Naive thymus-derived CD4-positive, alpha-beta T cell (primary cell): ENCODE measurements around the gene CCDC88C. TPM values are rescaled to one million over a fixed set of nuclear protein-coding genes. Genes with fewer than 3 reads are reported as not detected.

Source experiments
- ATAC-seq: fragments of 150-1000 bp; cut with Tn5 transposase; 2 replicates; pipeline ENCODE4 v1.10.0; 2021; ENCODE audit warnings: mild to moderate bottlenecking, moderate library complexity
- CTCF ChIA-PET: fragments of 350-600 bp; sonication (Branson Sonifier 250); formaldehyde crosslinking; loops from one replicate; lab custom pipeline; 2021; ENCODE audit warnings: antibody characterized with exemption; lab: Charles Lee
- POLR2A ChIA-PET: fragments of 350-600 bp; sonication (Branson Sonifier 250); formaldehyde crosslinking; loops from one replicate; lab custom pipeline; 2021; ENCODE audit warnings: antibody characterized with exemption, inconsistent platforms; lab: Charles Lee
- DNase-seq, 9 donors: peaks; one replicate each; pipeline versions ENCODE4 v3.0.0 to v3.0.0-alpha.2; 2020 to 2022; ENCODE audit warnings: mixed read lengths in 1 of 9
- H3K27ac ChIP-seq: one replicate; pipeline ENCODE4 v1.7.0; 2013; ENCODE audit warnings: mild to moderate bottlenecking, low read depth, low read length, moderate library complexity
- H3K27me3 ChIP-seq, 2 donors: one replicate each; pipeline ENCODE4 v1.7.0; 2013; ENCODE audit warnings: low read length in 2 of 2, mild to moderate bottlenecking in 2 of 2, moderate library complexity in 2 of 2; ENCODE audit not compliant: control insufficient read depth in 2 of 2, insufficient read depth in 2 of 2
- H3K36me3 ChIP-seq, 3 experiments: 1 replicate in 2 of 3; 2 replicates in 1 of 3; pipeline ENCODE4 v1.7.0; 2013; ENCODE audit warnings: low read length in 3 of 3, mild to moderate bottlenecking in 3 of 3, moderate library complexity in 1 of 3; ENCODE audit not compliant: insufficient read depth in 3 of 3, control insufficient read depth in 2 of 3
- H3K4me1 ChIP-seq, 2 donors: one replicate each; pipeline ENCODE4 v1.7.0; 2013; ENCODE audit warnings: low read length in 2 of 2, mild to moderate bottlenecking in 2 of 2, moderate library complexity in 1 of 2; ENCODE audit not compliant: control insufficient read depth in 2 of 2, insufficient read depth in 2 of 2
- H3K4me3 ChIP-seq: 2 replicates; pipeline ENCODE4 v1.7.0; 2013; ENCODE audit warnings: mild to moderate bottlenecking, low read length
- H3K9me3 ChIP-seq, 3 experiments: 1 replicate in 2 of 3; 2 replicates in 1 of 3; pipeline ENCODE4 v1.7.0; 2013; ENCODE audit warnings: low read length in 3 of 3; ENCODE audit not compliant: control insufficient read depth in 2 of 3
- H3K27ac Mint-ChIP-seq, 9 donors: one replicate each; pipeline ENCODE4 v1.8.0; 2020 to 2022; ENCODE audit warnings: mixed read lengths in 9 of 9, mild to moderate bottlenecking in 8 of 9, moderate library complexity in 5 of 9, inconsistent platforms in 2 of 9
- H3K27me3 Mint-ChIP-seq, 5 donors: one replicate each; pipeline ENCODE4 v1.8.0; 2021 to 2022; ENCODE audit warnings: mixed read lengths in 5 of 5, mild to moderate bottlenecking in 1 of 5
- H3K36me3 Mint-ChIP-seq, 5 donors: one replicate each; pipeline ENCODE4 v1.8.0; 2020 to 2022; ENCODE audit warnings: mixed read lengths in 5 of 5, mild to moderate bottlenecking in 3 of 5, inconsistent platforms in 1 of 5
- H3K4me1 Mint-ChIP-seq, 7 donors: one replicate each; pipeline ENCODE4 v1.8.0; 2020 to 2022; ENCODE audit warnings: mixed read lengths in 7 of 7, mild to moderate bottlenecking in 3 of 7, inconsistent platforms in 1 of 7
- H3K4me3 Mint-ChIP-seq, 10 donors: one replicate each; pipeline ENCODE4 v1.8.0; 2020 to 2022; ENCODE audit warnings: mild to moderate bottlenecking in 10 of 10, mixed read lengths in 10 of 10, moderate library complexity in 6 of 10, inconsistent platforms in 2 of 10
- H3K9me3 Mint-ChIP-seq, 11 donors: one replicate each; pipeline ENCODE4 v1.8.0; 2020 to 2022; ENCODE audit warnings: mixed read lengths in 11 of 11, mild to moderate bottlenecking in 4 of 11, inconsistent platforms in 1 of 11, moderate library complexity in 1 of 11
- intact Hi-C, 2 donors: fragments of 100-400 bp; cut with micrococcal nuclease; formaldehyde crosslinking; loops; one replicate each; pipeline ENCODE4 v1.15.1; 2023
- polyA plus RNA-seq, 2 donors: library from polyadenylated mRNA; unstranded; fragments of 300-500 nt; fragmentation: Illumina TruSeq; gene quantifications; one replicate each; pipeline ENCODE4 v1.2.3, GENCODE V29; 2021
- total RNA-seq, 6 experiments: library from RNA in 5 of 6; stranded (reverse) in 5 of 6; gene quantifications; 1 replicate in 5 of 6; 2 replicates in 1 of 6; pipeline ENCODE4 v1.2.3 and lab custom pipeline; 2021 to 2026

The CCDC88C gene
- total and polyA plus RNA-seq, 7 experiments from 2014 or later, result 23.6 to 324 (median 274) TPM

GRCh38 chr14:91332171-91332985, 85.2 kb downstream of the CCDC88C start:
- Histone ChIP-seq H3K36me3 (peaks cover 17 to 83% (median 20%) of the 10 kb centered on the region in 3 experiments), H3K4me1 (peaks cover 17 to 49% of the 10 kb centered on the region in 2 donors), H3K27me3 (no peaks in the 10 kb centered on the region), H3K4me3 (no peak overlapping the region), H3K9me3 (no peaks in the 10 kb centered on the region), H3K27ac (peak overlapping the region; percentile 81)
- no peak for DNase-seq
- Mint-ChIP-seq H3K27me3 (no peaks in the 10 kb centered on the region), H3K9me3 (no peaks in the 10 kb centered on the region), H3K27ac (peak overlapping the region; percentile 60 to 100 (median 99)), H3K36me3 (peaks cover 0 to 38% (median 10%) of the 10 kb centered on the region in 5 donors), H3K4me1 (peaks cover 48 to 83% (median 76%) of the 10 kb centered on the region in 7 donors), H3K4me3 (peak overlapping the region; percentile 50 to 81 (median 66))
- ChIA-PET CTCF (interaction anchor here (1.2 to 1.5 kb wide), 2 partner anchors 8 to 22 kb away, joined by 3 to 5 read pairs; no protein-coding TSS in a partner anchor), POLR2A (interaction anchor here (2.1 to 2.2 kb wide), 2 partner anchors 10 to 84 kb away, joined by 7 to 9 read pairs; no protein-coding TSS in a partner anchor)
- intact Hi-C loops, result no loop called here
- ATAC-seq, result peak; percentile 55

GRCh38 chr14:91331721-91332120, 85.9 kb downstream of the CCDC88C start:
- H3K9me3 Mint-ChIP-seq, result no peaks in the 10 kb centered on the region
- intact Hi-C loops, result no loop called here
- peaks cover 17 to 51% of the 10 kb centered on the region in 2 donors for H3K4me1 ChIP-seq
- H3K27me3 ChIP-seq, result no peaks in the 10 kb centered on the region
- peaks cover 0 to 38% (median 10%) of the 10 kb centered on the region in 5 donors for H3K36me3 Mint-ChIP-seq
- ATAC-seq, result no peak
- DNase-seq, result no peak
- H3K27ac ChIP-seq, result peak overlapping the region; percentile 81
- H3K4me3 Mint-ChIP-seq, result peak overlapping the region in 9 of 10 donors; percentile 51 to 80 (median 67)
- CTCF ChIA-PET, result interaction anchor here (1.0 to 1.2 kb wide), 2 partner anchors 23 to 84 kb away, joined by 4 to 5 read pairs; no protein-coding TSS in a partner anchor
- no peaks in the 10 kb centered on the region for H3K9me3 ChIP-seq
- POLR2A ChIA-PET, result interaction anchor here (1.2 to 2.2 kb wide), 4 partner anchors 11 to 86 kb away, joined by 4 to 9 read pairs (median 6); partner anchors contain the start of gene CCDC88C
- H3K36me3 ChIP-seq, result peaks cover 17 to 83% (median 19%) of the 10 kb centered on the region in 3 experiments
- no peak overlapping the region for H3K4me3 ChIP-seq
- peaks cover 53 to 89% (median 83%) of the 10 kb centered on the region in 7 donors for H3K4me1 Mint-ChIP-seq
- H3K27me3 Mint-ChIP-seq, result no peaks in the 10 kb centered on the region
- peak overlapping the region; percentile 78 to 100 (median 99) for H3K27ac Mint-ChIP-seq

GRCh38 chr14:91330856-91331255, 86.8 kb downstream of the CCDC88C start:
- Histone ChIP-seq H3K4me3 (no peak overlapping the region), H3K27ac (peak overlapping the region; percentile 81), H3K4me1 (peaks cover 18 to 59% of the 10 kb centered on the region in 2 donors), H3K27me3 (no peaks in the 10 kb centered on the region), H3K9me3 (no peaks in the 10 kb centered on the region), H3K36me3 (peaks cover 13 to 83% (median 18%) of the 10 kb centered on the region in 3 experiments)
- ATAC-seq, result peak; percentile 80
- Mint-ChIP-seq H3K36me3 (peaks cover 4 to 34% (median 8%) of the 10 kb centered on the region in 5 donors), H3K4me1 (peaks cover 56 to 96% (median 89%) of the 10 kb centered on the region in 7 donors), H3K4me3 (peak overlapping the region; percentile 34 to 75 (median 64)), H3K27me3 (no peaks in the 10 kb centered on the region), H3K27ac (peak overlapping the region; percentile 78 to 100 (median 99)), H3K9me3 (no peaks in the 10 kb centered on the region)
- CTCF ChIA-PET, result interaction anchor here (1.0 kb wide), 1 partner anchor 85 kb away, joined by 4 read pairs; no protein-coding TSS in a partner anchor
- DNase-seq, result peak in 5 of 9 donors; percentile 32 to 49 (median 41)
- POLR2A ChIA-PET, result interaction anchor here (1.0 to 2.2 kb wide), 8 partner anchors 10 to 87 kb away, joined by 3 to 9 read pairs (median 5); partner anchors contain the start of gene CCDC88C
- intact Hi-C loops, result no loop called here

GRCh38 chr14:91330096-91330696, 87.4 kb downstream of the CCDC88C start:
- H3K36me3 ChIP-seq, result peaks cover 6 to 78% (median 20%) of the 10 kb centered on the region in 3 experiments
- ChIA-PET CTCF (interaction anchor here (0.6 to 1.7 kb wide), 4 partner anchors 11 to 88 kb away, joined by 3 to 4 read pairs (median 4); no protein-coding TSS in a partner anchor), POLR2A (interaction anchor here (0.6 to 2.1 kb wide), 10 partner anchors 9 to 542 kb away, joined by 3 to 8 read pairs (median 3); no protein-coding TSS in a partner anchor)
- no peaks in the 10 kb centered on the region for H3K27me3 ChIP-seq
- H3K4me3 ChIP-seq, result no peak overlapping the region
- peaks cover 25 to 65% of the 10 kb centered on the region in 2 donors for H3K4me1 ChIP-seq
- Mint-ChIP-seq H3K27ac (peak overlapping the region; percentile 78 to 100 (median 99)), H3K4me1 (peaks cover 62 to 96% (median 89%) of the 10 kb centered on the region in 7 donors), H3K27me3 (no peaks in the 10 kb centered on the region), H3K9me3 (no peaks in the 10 kb centered on the region), H3K36me3 (peaks cover 3 to 28% (median 4%) of the 10 kb centered on the region in 5 donors), H3K4me3 (peak overlapping the region in 9 of 10 donors; percentile 32 to 75 (median 64))
- ATAC-seq (no peak), DNase-seq (no peak)
- intact Hi-C loops, result no loop called here
- peak overlapping the region; percentile 81 for H3K27ac ChIP-seq
- no peaks in the 10 kb centered on the region for H3K9me3 ChIP-seq

GRCh38 chr14:91329486-91330014, 88.1 kb downstream of the CCDC88C start:
- H3K4me3 Mint-ChIP-seq, result peak overlapping the region in 5 of 10 donors; percentile 41 to 75 (median 67)
- intact Hi-C loops, result loop anchor here (10.0 kb wide), 2 partner anchors 535 to 545 kb away; partner anchors contain the start of gene TC2N (in 1 of the 2)
- CTCF ChIA-PET, result interaction anchor here (0.6 to 1.7 kb wide), 5 partner anchors 11 to 89 kb away, joined by 3 to 4 read pairs (median 4); no protein-coding TSS in a partner anchor

More at GRCh38 chr14:91329486-91330014, 88.1 kb downstream of the CCDC88C start:
- Mint-ChIP-seq H3K4me1 (peaks cover 62 to 99% (median 96%) of the 10 kb centered on the region in 7 donors), H3K27ac (peak overlapping the region; percentile 48 to 100 (median 99)), H3K27me3 (no peaks in the 10 kb centered on the region), H3K9me3 (no peaks in the 10 kb centered on the region), H3K36me3 (peaks cover 4 to 32% (median 8%) of the 10 kb centered on the region in 5 donors)
- H3K27ac ChIP-seq, result peak overlapping the region; percentile 81
- no peaks in the 10 kb centered on the region for H3K9me3 ChIP-seq
- no peak for DNase-seq
- peaks cover 6 to 78% (median 24%) of the 10 kb centered on the region in 3 experiments for H3K36me3 ChIP-seq
- H3K4me1 ChIP-seq, result peaks cover 31 to 71% of the 10 kb centered on the region in 2 donors
- no peak for ATAC-seq
- no peaks in the 10 kb centered on the region for H3K27me3 ChIP-seq
- H3K4me3 ChIP-seq, result no peak overlapping the region
- POLR2A ChIA-PET, result interaction anchor here (0.5 to 2.1 kb wide), 10 partner anchors 11 to 1893 kb away, joined by 3 to 8 read pairs (median 4); no protein-coding TSS in a partner anchor
